HEK293 (cell line): ENCODE results near the gene MCU.

Source experiments
- CTCF ChIA-PET: fragments of 350-600 bp; formaldehyde crosslinking; extraction: SDS; loops from one replicate; lab custom pipeline; 2021; ENCODE audit warnings: antibody characterized with exemption; lab: Yijun Ruan, JAX
- POLR2A ChIA-PET: fragments of 300-600 bp; formaldehyde crosslinking; extraction: SDS; loops from one replicate; lab custom pipeline; 2020; ENCODE audit warnings: antibody characterized with exemption, inconsistent platforms; lab: Yijun Ruan, JAX
- H3K27ac ChIP-seq: fragments of 200-500 bp; sonication (Bioruptor generic); 2 replicates; pipeline ENCODE4 v1.5.1; 2014; ENCODE audit warnings: low read depth, low read length, control low read depth, inconsistent platforms; ENCODE audit errors: extremely low read depth
- H3K36me3 ChIP-seq, 2 experiments: fragments of 200-500 bp in 1 of 2; sonication (Bioruptor generic) in 1 of 2; 1 replicate in 1 of 2; 2 replicates in 1 of 2; pipeline ENCODE4 v1.5.1; 2014 to 2017; ENCODE audit warnings: inconsistent platforms in 2 of 2, low read length in 2 of 2; ENCODE audit not compliant: control insufficient read depth in 2 of 2, insufficient read depth in 1 of 2
- H3K4me1 ChIP-seq: fragments of 200-500 bp; sonication (Bioruptor generic); 2 replicates; pipeline ENCODE4 v1.5.1; 2014; ENCODE audit warnings: mild to moderate bottlenecking, low read length, inconsistent platforms; ENCODE audit not compliant: control insufficient read depth, insufficient read depth
- H3K4me3 ChIP-seq: 2 replicates; pipeline ENCODE4 v1.5.1; 2011; ENCODE audit warnings: low read depth, mild to moderate bottlenecking, control low read depth, low read length, moderate library complexity
- H3K9me3 ChIP-seq: fragments of 200-500 bp; sonication (Bioruptor generic); 2 replicates; pipeline ENCODE4 v1.5.1; 2014; ENCODE audit warnings: low read depth, low read length, inconsistent platforms; ENCODE audit not compliant: control insufficient read depth, insufficient read depth
- CTCF ChIP-seq: fragments of 450-650 bp; formaldehyde crosslinking; IDR thresholded peaks from 2 replicates; pipeline ENCODE4 v1.5.1; 2016; ENCODE audit warnings: missing biosample characterization, missing genetic modification characterization
- GFI1B ChIP-seq: fragments of 450-650 bp; formaldehyde crosslinking; IDR thresholded peaks from 2 replicates; pipeline ENCODE4 v1.5.1; 2016; ENCODE audit warnings: missing biosample characterization, missing genetic modification characterization
- KLF1 ChIP-seq: fragments of 450-650 bp; formaldehyde crosslinking; IDR thresholded peaks from 2 replicates; pipeline ENCODE4 v1.5.1; 2016; ENCODE audit warnings: missing biosample characterization, missing genetic modification characterization
- KLF8 ChIP-seq: fragments of 450-650 bp; formaldehyde crosslinking; IDR thresholded peaks from 2 replicates; pipeline ENCODE4 v1.5.1; 2016; ENCODE audit warnings: missing biosample characterization, missing genetic modification characterization
- MYNN ChIP-seq: fragments of 450-650 bp; formaldehyde crosslinking; IDR thresholded peaks from 2 replicates; pipeline ENCODE4 v1.5.1; 2016; ENCODE audit warnings: missing biosample characterization, missing genetic modification characterization, borderline replicate concordance
- RBAK ChIP-seq: fragments of 450-650 bp; formaldehyde crosslinking; IDR thresholded peaks from 2 replicates; pipeline ENCODE4 v1.5.1; 2016; ENCODE audit warnings: missing biosample characterization, missing genetic modification characterization
- SCRT2 ChIP-seq: fragments of 450-650 bp; formaldehyde crosslinking; IDR thresholded peaks from 2 replicates; pipeline ENCODE4 v1.5.1; 2016; ENCODE audit warnings: missing biosample characterization, missing genetic modification characterization
- ZBTB10 ChIP-seq: fragments of 450-650 bp; formaldehyde crosslinking; IDR thresholded peaks from 2 replicates; pipeline ENCODE4 v1.5.1; 2016; ENCODE audit warnings: missing biosample characterization, missing genetic modification characterization
- ZFP41 ChIP-seq: fragments of 450-650 bp; formaldehyde crosslinking; IDR thresholded peaks from 2 replicates; pipeline ENCODE4 v1.5.1; 2016; ENCODE audit warnings: missing biosample characterization, missing genetic modification characterization, borderline replicate concordance
- ZIC2 ChIP-seq: fragments of 450-650 bp; formaldehyde crosslinking; IDR thresholded peaks from 2 replicates; pipeline ENCODE4 v1.5.1; 2016; ENCODE audit warnings: missing biosample characterization, missing genetic modification characterization
- ZNF10 ChIP-seq: fragments of 450-650 bp; formaldehyde crosslinking; IDR thresholded peaks from 2 replicates; pipeline ENCODE4 v1.5.1; 2017; ENCODE audit warnings: missing biosample characterization, missing genetic modification characterization
- ZNF132 ChIP-seq: fragments of 450-650 bp; formaldehyde crosslinking; IDR thresholded peaks from 2 replicates; pipeline ENCODE4 v1.5.1; 2017; ENCODE audit warnings: missing biosample characterization, missing genetic modification characterization, borderline replicate concordance
- ZNF214 ChIP-seq: fragments of 450-650 bp; formaldehyde crosslinking; IDR thresholded peaks from 2 replicates; pipeline ENCODE4 v1.5.1; 2017; ENCODE audit warnings: missing biosample characterization, mild to moderate bottlenecking, missing genetic modification characterization, borderline replicate concordance
- ZNF239 ChIP-seq: fragments of 450-650 bp; formaldehyde crosslinking; IDR thresholded peaks from 2 replicates; pipeline ENCODE4 v1.5.1; 2016; ENCODE audit warnings: missing biosample characterization, missing genetic modification characterization
- ZNF394 ChIP-seq: fragments of 450-650 bp; formaldehyde crosslinking; IDR thresholded peaks from 2 replicates; pipeline ENCODE4 v1.5.1; 2016; ENCODE audit warnings: missing biosample characterization, missing genetic modification characterization, mild to moderate bottlenecking, moderate library complexity, borderline replicate concordance
- ZNF398 ChIP-seq: fragments of 450-650 bp; formaldehyde crosslinking; IDR thresholded peaks from 2 replicates; pipeline ENCODE4 v1.5.1; 2017; ENCODE audit warnings: missing biosample characterization, missing genetic modification characterization
- ZNF501 ChIP-seq: fragments of 450-650 bp; formaldehyde crosslinking; IDR thresholded peaks from 2 replicates; pipeline ENCODE4 v1.5.1; 2016; ENCODE audit warnings: missing biosample characterization, missing genetic modification characterization
- ZNF600 ChIP-seq: fragments of 450-650 bp; formaldehyde crosslinking; IDR thresholded peaks from 2 replicates; pipeline ENCODE4 v1.5.1; 2016; ENCODE audit warnings: missing biosample characterization, missing genetic modification characterization
- ZNF654 ChIP-seq: fragments of 450-650 bp; formaldehyde crosslinking; IDR thresholded peaks from 2 replicates; pipeline ENCODE4 v1.5.1; 2016; ENCODE audit warnings: low read depth, missing biosample characterization, missing genetic modification characterization
- ZNF658 ChIP-seq: fragments of 450-650 bp; formaldehyde crosslinking; IDR thresholded peaks from 2 replicates; pipeline ENCODE4; 2016; ENCODE audit warnings: missing biosample characterization, missing genetic modification characterization
- TF ChIP-seq, protein P1 (sequence below): fragments of 450-650 bp; formaldehyde crosslinking; IDR thresholded peaks from 2 replicates; pipeline ENCODE4 v1.5.1; 2017; ENCODE audit warnings: missing biosample characterization, missing genetic modification characterization

Gene MCU

GRCh38 chr10:72692994-72693781 is 1.2 kb downstream of the MCU start (continued):
- TF ChIP-seq, protein P1, sequence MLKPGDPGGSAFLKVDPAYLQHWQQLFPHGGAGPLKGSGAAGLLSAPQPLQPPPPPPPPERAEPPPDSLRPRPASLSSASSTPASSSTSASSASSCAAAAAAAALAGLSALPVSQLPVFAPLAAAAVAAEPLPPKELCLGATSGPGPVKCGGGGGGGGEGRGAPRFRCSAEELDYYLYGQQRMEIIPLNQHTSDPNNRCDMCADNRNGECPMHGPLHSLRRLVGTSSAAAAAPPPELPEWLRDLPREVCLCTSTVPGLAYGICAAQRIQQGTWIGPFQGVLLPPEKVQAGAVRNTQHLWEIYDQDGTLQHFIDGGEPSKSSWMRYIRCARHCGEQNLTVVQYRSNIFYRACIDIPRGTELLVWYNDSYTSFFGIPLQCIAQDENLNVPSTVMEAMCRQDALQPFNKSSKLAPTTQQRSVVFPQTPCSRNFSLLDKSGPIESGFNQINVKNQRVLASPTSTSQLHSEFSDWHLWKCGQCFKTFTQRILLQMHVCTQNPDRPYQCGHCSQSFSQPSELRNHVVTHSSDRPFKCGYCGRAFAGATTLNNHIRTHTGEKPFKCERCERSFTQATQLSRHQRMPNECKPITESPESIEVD (tag by site-specific recombination): peak; percentile 60; the same call in 1 of the 2 replicates
- peak; percentile 81; the same call in 1 of the 2 replicates for TF ChIP-seq GFI1B (tag by site-specific recombination)
- no peak for TF ChIP-seq ZNF239 (tag by site-specific recombination)
- TF ChIP-seq SCRT2 (tag by site-specific recombination): 0 out of 2 replicates have a peak, but pooled peaks have one; percentile 12
- peak; percentile 26; the same call in 1 of the 2 replicates for TF ChIP-seq ZNF398 (tag by site-specific recombination)
- no peak for TF ChIP-seq KLF1 (tag by site-specific recombination)

DNA sequence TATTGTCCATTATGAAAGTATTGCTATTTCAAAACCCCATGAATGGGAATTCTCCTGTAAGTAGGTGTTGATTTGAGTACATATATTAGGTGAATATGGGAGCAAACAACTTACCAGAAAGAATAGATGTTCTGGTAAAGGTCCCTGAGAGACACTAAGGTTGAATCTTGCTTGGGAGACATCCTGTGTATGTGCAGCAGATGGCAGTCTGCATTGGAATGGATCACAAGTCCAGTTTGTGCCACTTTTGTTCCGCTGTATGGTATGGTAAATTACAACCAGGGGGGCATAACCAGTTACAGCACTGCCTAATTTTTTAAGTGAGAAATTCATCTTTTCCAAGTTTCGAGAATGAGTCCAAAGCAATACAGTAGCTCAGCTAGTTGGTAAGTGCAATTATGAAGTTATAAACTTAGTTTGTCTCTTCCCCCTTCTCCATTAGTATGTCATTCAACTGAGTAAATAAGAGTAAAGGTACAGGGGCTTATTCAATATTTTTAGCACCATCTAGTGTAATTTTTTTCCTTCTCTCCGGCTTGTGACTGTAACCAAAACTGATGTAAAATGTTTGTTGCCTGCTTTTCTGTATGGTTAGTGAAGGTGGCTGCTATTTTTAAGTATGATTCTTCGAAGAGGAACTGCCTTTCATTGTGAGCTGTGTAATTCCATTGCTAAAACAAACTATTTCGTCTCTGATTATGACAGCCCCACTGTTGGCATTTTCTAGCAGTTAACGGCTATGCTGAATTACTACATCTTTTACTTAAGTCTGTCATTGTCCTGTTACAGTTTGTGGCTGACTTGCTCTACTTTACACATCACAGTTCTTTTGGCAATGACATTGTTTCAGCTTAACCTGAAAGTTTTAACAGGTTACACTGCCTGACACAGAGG is 2.8 kb downstream of the MCU start:
- Histone ChIP-seq H3K4me3 (no peak overlapping the region), H3K36me3 (no peaks in the 10 kb centered on the region), H3K9me3 (no peaks in the 10 kb centered on the region), H3K27ac (no peak overlapping the region), H3K4me1 (peaks cover 20% of the 10 kb centered on the region)
- ChIA-PET POLR2A (interaction anchor here (0.6 kb wide), 1 partner anchor 375 kb away, joined by 3 read pairs; no protein-coding TSS in a partner anchor), CTCF (interaction anchor here (0.6 to 3.1 kb wide), 12 partner anchors 9 to 363 kb away, joined by 3 to 18 read pairs (median 4); no protein-coding TSS in a partner anchor)
- TF ChIP-seq RBAK (tag by site-specific recombination) (no peak), ZNF654 (tag by site-specific recombination) (peak; percentile 43), ZIC2 (tag by site-specific recombination) (no peak), ZNF214 (no peak), ZNF132 (tag by site-specific recombination) (no peak), ZNF10 (peak; percentile 82; the same call in 1 of the 2 replicates), ZFP41 (tag by site-specific recombination) (no peak), CTCF (tag by site-specific recombination) (peak; percentile 54), MYNN (tag by site-specific recombination) (no peak), ZBTB10 (no peak), ZNF600 (tag by site-specific recombination) (peak; percentile 74), ZNF501 (tag by site-specific recombination) (no peak), ZNF394 (tag by site-specific recombination) (no peak), ZNF658 (tag by site-specific recombination) (no peak), KLF8 (tag by site-specific recombination) (no peak)
- TF ChIP-seq, protein P1 (tag by site-specific recombination): peak; percentile 30
